A204.1 (cell line): ENCODE measurements around the gene OBSCN.

ENCODE experiments used
- FAIRE-seq: peaks from 2 replicates; lab custom pipeline; 2012; peaks lifted over from hg19 to GRCh38; lab: Jason Lieb, UNC

The OBSCN gene

GRCh38 chr1:228417483-228418203 is 209.8 kb downstream of the OBSCN start:
- no peak for FAIRE-seq

- FAIRE-seq = no peak
Measured at GRCh38 chr1:228420968-228421826, 213.4 kb downstream of the OBSCN start.

GRCh38 chr1:228423404-228424053 is 215.7 kb downstream of the OBSCN start:
- no peak for FAIRE-seq

- FAIRE-seq = no peak
Measured at GRCh38 chr1:228424685-228425660, 217.1 kb downstream of the OBSCN start.

GRCh38 chr1:228426518-228427175 is 218.8 kb downstream of the OBSCN start:
- no peak for FAIRE-seq

GRCh38 chr1:228428412-228428811 is 220.6 kb downstream of the OBSCN start:
- FAIRE-seq = no peak
